H1 (cell line): ENCODE measurements around the gene PDE9A. TPM values are rescaled to one million over a fixed set of nuclear protein-coding genes. Genes with fewer than 3 reads are reported as not detected.

Source experiments
- CHD7 ChIP-seq: fragments of 300-600 bp; sonication (generic); IDR thresholded peaks from 2 replicates; pipeline ENCODE4 v1.7.1; 2012; ENCODE audit warnings: low read length, moderate library complexity, mild to moderate bottlenecking, inconsistent platforms; ENCODE audit not compliant: insufficient replicate concordance
- SIRT6 ChIP-seq: IDR thresholded peaks from one replicate; pipeline ENCODE4 v1.7.1; 2012; ENCODE audit warnings: low read length, inconsistent platforms
- polyA plus RNA-seq, 7 experiments: library from polyadenylated mRNA; depleted of rRNA in 3 of 7; stranded (reverse) in 5 of 7; unstranded in 2 of 7; fragments of >200 nt in 5 of 7; fragments of 200-250 nt in 2 of 7; gene quantifications; 1 replicate in 5 of 7; 2 replicates in 1 of 7; 4 replicates in 1 of 7; pipeline versions ENCODE4 v1.2.1 to v1.2.3, GENCODE V29; 2011 to 2013; ENCODE audit warnings: missing spikeins in 2 of 7, mixed read lengths in 2 of 7
- total RNA-seq: library from RNA; stranded (reverse); fragmentation: NEBNext Ultra II Directional; extraction: Animal tissue kit (Norgen Biotek cat#: 25700); gene quantifications from 2 replicates; pipeline ENCODE4 v1.2.1, GENCODE V29; 2021

PDE9A gene
- total and polyA plus RNA-seq, 2 of the 8 experiments (the other 6 are each of a cell fraction or from before 2014, with no cell fraction given) = 39.2 to 45.9 TPM

- TF ChIP-seq CHD7 (no peak), SIRT6 (no peak)
Observed at GRCh38 chr21:42621166-42621818, 32.1 kb upstream of the PDE9A start (continued).
